GM12878 (cell line): ENCODE data around the gene LDHAL6A. TPM values are rescaled to one million over a fixed set of nuclear protein-coding genes. Genes with fewer than 3 reads are reported as not detected.

Experiments
- ATAC-seq: fragments of 200-7000 bp; cut with Tn5 transposase; 3 replicates; pipeline ENCODE4 v1.9.1; 2020; ENCODE audit warnings: mild to moderate bottlenecking, moderate library complexity
- BruUV-seq: library from RNA; stranded (reverse); fragments of 400-500 nt; replicated peaks from 2 replicates; lab custom pipeline; 2021; lab: Mats Ljungman, UMichigan
- CTCF ChIA-PET: fragments of 300-600 bp; sonication (Branson Sonifier 250); formaldehyde crosslinking; extraction: SDS; loops from one replicate; lab custom pipeline; 2021; ENCODE audit warnings: inconsistent platforms; lab: Yijun Ruan, JAX
- POLR2A ChIA-PET: fragments of 350-600 bp; formaldehyde crosslinking; extraction: SDS; loops from one replicate; lab custom pipeline; 2021; ENCODE audit warnings: inconsistent platforms; lab: Charles Lee
- RAD21 ChIA-PET: fragments of 300-600 bp; sonication (Branson Sonifier 250); formaldehyde crosslinking; loops from one replicate; lab custom pipeline; 2023; ENCODE audit warnings: antibody characterized with exemption; ENCODE audit not compliant: unreplicated experiment; lab: Charles Lee
- SMC1A ChIA-PET: fragments of 300-600 bp; sonication (Branson Sonifier 250); formaldehyde crosslinking; loops from one replicate; lab custom pipeline; 2023; ENCODE audit not compliant: unreplicated experiment, uncharacterized antibody; lab: Charles Lee
- DNase-seq: peaks from one replicate; pipeline ENCODE4 v3.0.0-alpha.2; 2011; ENCODE audit warnings: low read depth, low spot score
- FAIRE-seq: peaks from 3 replicates; lab custom pipeline; 2011; peaks lifted over from hg19 to GRCh38; lab: Jason Lieb, UNC
- H2AFZ ChIP-seq: 2 replicates; pipeline ENCODE4 v1.6.0; 2011; ENCODE audit warnings: low read depth, low read length, control low read depth; ENCODE audit not compliant: control insufficient read depth
- H3K27ac ChIP-seq: 2 replicates; pipeline ENCODE4 v1.5.1; 2011; ENCODE audit warnings: control low read depth; ENCODE audit not compliant: control insufficient read depth, insufficient read depth
- H3K27me3 ChIP-seq, 2 experiments: replicated peaks in 1 of 2; 2 replicates each; pipeline versions ENCODE4 v1.6.0 to v1.6.1; 2011; ENCODE audit warnings: low read length in 1 of 2; ENCODE audit not compliant: control insufficient read depth in 2 of 2, insufficient read depth in 2 of 2
- H3K36me3 ChIP-seq, 2 experiments: 2 replicates each; pipeline ENCODE4 v1.5.1; 2011; ENCODE audit warnings: low read length in 1 of 2; ENCODE audit not compliant: control insufficient read depth in 2 of 2, insufficient read depth in 2 of 2
- H3K4me1 ChIP-seq: 2 replicates; pipeline ENCODE4 v1.6.1; 2011; ENCODE audit warnings: mild to moderate bottlenecking, low read length, moderate library complexity, mixed read lengths; ENCODE audit not compliant: control insufficient read depth, insufficient read depth
- H3K4me2 ChIP-seq: 2 replicates; pipeline ENCODE4 v1.6.0; 2011; ENCODE audit warnings: control low read depth; ENCODE audit not compliant: control insufficient read depth, insufficient read depth
- H3K4me3 ChIP-seq: fragments of 200-600 bp; sonication (generic); 2 replicates; pipeline ENCODE4 v1.5.1; 2016
- H3K79me2 ChIP-seq: 2 replicates; pipeline ENCODE4 v1.6.0; 2011; ENCODE audit warnings: low read length; ENCODE audit not compliant: control insufficient read depth, insufficient read depth
- H3K9ac ChIP-seq: 2 replicates; pipeline ENCODE4 v1.8.0; 2011; ENCODE audit warnings: low read length, control low read depth, mixed read lengths; ENCODE audit not compliant: control insufficient read depth, insufficient read depth
- H3K9me3 ChIP-seq: replicated peaks from 3 replicates; pipeline ENCODE4 v1.5.1; 2011; ENCODE audit warnings: mild to moderate bottlenecking, low read length; ENCODE audit not compliant: control insufficient read depth, insufficient read depth
- H4K20me1 ChIP-seq: 2 replicates; pipeline ENCODE4 v1.6.0; 2011; ENCODE audit not compliant: control insufficient read depth, insufficient read depth
- EZH2 ChIP-seq: IDR thresholded peaks from 2 replicates; pipeline ENCODE4 v1.6.1; 2012; ENCODE audit warnings: low read depth, mild to moderate bottlenecking, control low read depth, inconsistent platforms, low read length, borderline replicate concordance; ENCODE audit not compliant: control insufficient read depth
- IRF4 ChIP-seq: IDR thresholded peaks from 2 replicates; pipeline ENCODE4 v1.6.1; 2011; ENCODE audit warnings: low read depth, low read length
- NFYA ChIP-seq: IDR thresholded peaks from 2 replicates; pipeline ENCODE4 v1.6.1; 2011; ENCODE audit warnings: low read depth, mild to moderate bottlenecking, low read length, improper control_type of control experiment, borderline replicate concordance
- SMARCA5 ChIP-seq: fragments of 450-650 bp; IDR thresholded peaks from 2 replicates; pipeline ENCODE4 v1.6.1; 2017; ENCODE audit warnings: mild to moderate bottlenecking
- TARDBP ChIP-seq: IDR thresholded peaks from 2 replicates; pipeline ENCODE4 v1.6.1; 2016; ENCODE audit warnings: borderline replicate concordance
- ZBTB11 ChIP-seq: fragments of 450-650 bp; formaldehyde crosslinking; IDR thresholded peaks from 2 replicates; pipeline ENCODE4 v1.5.0; 2022; ENCODE audit warnings: mild to moderate bottlenecking, missing genetic modification characterization
- WGBS: methylation state at CpG from one replicate; pipeline ENCODE4 v1.1.6; 2016; ENCODE audit warnings: low lambda C conversion rate; ENCODE audit not compliant: insufficient replicate concordance, insufficient coverage; ENCODE audit errors: missing lambda C conversion rate; 5-methylcytosine and 5-hydroxymethylcytosine counted together
- in situ Hi-C: fragments of 300-500 bp; cut with MboI; formaldehyde crosslinking; loops from 9 replicates; pipeline ENCODE4 v1.14.3; 2018; ENCODE audit warnings: mixed read lengths
- intact Hi-C: fragments of 100-400 bp; cut with micrococcal nuclease; formaldehyde crosslinking; loops from one replicate; pipeline ENCODE4 v1.14.2; 2022; ENCODE audit not compliant: unreplicated experiment
- polyA plus RNA-seq, 11 experiments: library from polyadenylated mRNA; depleted of rRNA in 4 of 11; unstranded in 6 of 11; stranded (reverse) in 5 of 11; fragments of >200 nt; fragmentation: Nextera tagmentation in 4 of 11; fragmentation: Illumina TruSeq in 1 of 11; extraction: Ambion mirVana in 4 of 11; extraction: Trizol in 1 of 11; gene quantifications; 1 replicate in 1 of 11; 2 replicates in 10 of 11; pipeline versions ENCODE4 v1.2.1 to v1.2.3, GENCODE V29; 2011 to 2016; ENCODE audit warnings: inconsistent platforms in 2 of 11, missing spikeins in 2 of 11, low read depth in 1 of 11
- total RNA-seq, 4 experiments: library from RNA; depleted of rRNA in 3 of 4; stranded (reverse); fragments of >200 nt in 3 of 4; fragmentation: Illumina TruSeq in 1 of 4; extraction: Trizol in 1 of 4; gene quantifications; 2 replicates each; pipeline versions ENCODE4 v1.2.1 to v1.2.3, GENCODE V29; 2013 to 2021
- TF ChIP-seq, protein P1 (sequence below): fragments of 450-650 bp; IDR thresholded peaks from 2 replicates; pipeline ENCODE4 v1.6.1; 2017; ENCODE audit warnings: mild to moderate bottlenecking

Gene LDHAL6A
- total and polyA plus RNA-seq, 10 of the 15 experiments (the other 5 are each of a cell fraction or from before 2014, with no cell fraction given): 0.03 to 0.11 (median 0.09) TPM; not detected in 7

DNA sequence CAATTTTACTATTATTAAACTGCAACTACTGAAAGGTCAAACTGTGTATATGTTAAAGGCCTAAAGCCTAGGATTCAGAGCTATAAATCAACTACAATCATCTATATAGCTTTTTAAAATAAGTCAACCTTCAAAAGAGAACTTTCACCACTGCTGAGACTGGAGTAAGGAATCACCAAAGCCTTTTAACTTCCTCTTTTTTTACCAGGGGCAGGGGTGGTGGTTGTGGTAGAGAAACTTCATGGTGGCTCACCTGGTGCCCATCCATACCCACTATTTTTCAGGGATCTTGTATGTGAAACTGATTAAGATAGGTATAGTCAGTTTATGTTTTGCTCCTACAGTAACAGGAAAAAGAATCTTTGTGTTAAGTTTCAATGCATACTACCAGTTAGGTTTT lies 39.6 kb downstream of the LDHAL6A start:
- H3K4me2 ChIP-seq: no peak overlapping the region
- intact Hi-C loops (no loop called here), in situ Hi-C loops (no loop called here)
- no peaks in the 10 kb centered on the region for H3K27me3 ChIP-seq
- FAIRE-seq (peak; percentile 49), ATAC-seq (peak; percentile 54; the same call in 2 of the 3 replicates), DNase-seq (no peak)
- H3K9ac ChIP-seq: no peak overlapping the region
- no peaks in the 10 kb centered on the region for H3K9me3 ChIP-seq
- H3K36me3 ChIP-seq: peaks cover 2 to 7% of the 10 kb centered on the region in 2 experiments; a peak in 2 of 4 replicates
- H3K27ac ChIP-seq: no peak overlapping the region
- no TSS peak for BruUV-seq
- TF ChIP-seq, protein P1, sequence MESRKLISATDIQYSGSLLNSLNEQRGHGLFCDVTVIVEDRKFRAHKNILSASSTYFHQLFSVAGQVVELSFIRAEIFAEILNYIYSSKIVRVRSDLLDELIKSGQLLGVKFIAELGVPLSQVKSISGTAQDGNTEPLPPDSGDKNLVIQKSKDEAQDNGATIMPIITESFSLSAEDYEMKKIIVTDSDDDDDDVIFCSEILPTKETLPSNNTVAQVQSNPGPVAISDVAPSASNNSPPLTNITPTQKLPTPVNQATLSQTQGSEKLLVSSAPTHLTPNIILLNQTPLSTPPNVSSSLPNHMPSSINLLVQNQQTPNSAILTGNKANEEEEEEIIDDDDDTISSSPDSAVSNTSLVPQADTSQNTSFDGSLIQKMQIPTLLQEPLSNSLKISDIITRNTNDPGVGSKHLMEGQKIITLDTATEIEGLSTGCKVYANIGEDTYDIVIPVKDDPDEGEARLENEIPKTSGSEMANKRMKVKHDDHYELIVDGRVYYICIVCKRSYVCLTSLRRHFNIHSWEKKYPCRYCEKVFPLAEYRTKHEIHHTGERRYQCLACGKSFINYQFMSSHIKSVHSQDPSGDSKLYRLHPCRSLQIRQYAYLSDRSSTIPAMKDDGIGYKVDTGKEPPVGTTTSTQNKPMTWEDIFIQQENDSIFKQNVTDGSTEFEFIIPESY: no peak
- no peak for TF ChIP-seq NFYA
- no peak for TF ChIP-seq SMARCA5
- TF ChIP-seq TARDBP: no peak
- ChIA-PET CTCF (interaction anchor here (0.6 to 1.7 kb wide), 3 partner anchors 71 to 251 kb away, joined by 3 to 6 read pairs (median 3); no protein-coding TSS in a partner anchor), SMC1A (interaction anchor here (0.6 to 1.5 kb wide), 2 partner anchors 9 to 83 kb away, joined by 3 to 6 read pairs; no protein-coding TSS in a partner anchor), POLR2A (no interaction called here), RAD21 (no interaction called here)
- no peak overlapping the region for H2AFZ ChIP-seq
- no peaks in the 10 kb centered on the region for H3K79me2 ChIP-seq
- H4K20me1 ChIP-seq: no peaks in the 10 kb centered on the region
- H3K4me1 ChIP-seq: no peaks in the 10 kb centered on the region
- H3K4me3 ChIP-seq: no peak overlapping the region

GRCh38 chr11:18495703-18496102 lies 40.0 kb downstream of the LDHAL6A start:
- H3K79me2 ChIP-seq: no peaks in the 10 kb centered on the region
- CTCF ChIA-PET: interaction anchor here (0.6 kb wide), 1 partner anchor 71 kb away, joined by 3 read pairs; no protein-coding TSS in a partner anchor
- intact Hi-C loops (no loop called here), in situ Hi-C loops (no loop called here)
- RAD21 ChIA-PET: no interaction called here
- POLR2A ChIA-PET: no interaction called here
- peaks cover 2 to 5% of the 10 kb centered on the region in 2 experiments; a peak in 2 of 4 replicates for H3K36me3 ChIP-seq
- H3K27me3 ChIP-seq: no peaks in the 10 kb centered on the region
- no peak overlapping the region for H3K4me2 ChIP-seq
- H4K20me1 ChIP-seq: no peaks in the 10 kb centered on the region
- no peak overlapping the region for H3K9ac ChIP-seq
- ATAC-seq (no peak), FAIRE-seq (peak; percentile 79), DNase-seq (no peak)
- H3K4me3 ChIP-seq: no peak overlapping the region
- whole genome bisulfite sequencing: 100% methylated on average over 3 of the region's 4 CpGs
- H2AFZ ChIP-seq: no peak overlapping the region
- H3K4me1 ChIP-seq: no peaks in the 10 kb centered on the region
- H3K27ac ChIP-seq: no peak overlapping the region
- H3K9me3 ChIP-seq: no peaks in the 10 kb centered on the region
- SMC1A ChIA-PET: no interaction called here
- BruUV-seq: no TSS peak
- no peak for TF ChIP-seq ZBTB11 (CRISPR knock-in tag)
- no peak for TF ChIP-seq IRF4
- no peak for TF ChIP-seq EZH2
